HepG2 (cell line): ENCODE results near the gene JAG1. TPM values are rescaled to one million over a fixed set of nuclear protein-coding genes. Genes with fewer than 3 reads are reported as not detected.

Experiments
- CBX2 ChIP-seq, 2 experiments: fragments of 200-600 bp in 1 of 2; sonication (generic); formaldehyde crosslinking in 1 of 2; IDR thresholded peaks; 2 replicates each; pipeline versions ENCODE4 v1.7.0 to v1.8.1; 2018 to 2022; ENCODE audit warnings: low read depth in 2 of 2, low read length in 1 of 2, mild to moderate bottlenecking in 1 of 2, missing genetic modification reagents in 1 of 2
- JUND ChIP-seq: sonication (generic); formaldehyde crosslinking; IDR thresholded peaks from 2 replicates; pipeline ENCODE4 v1.8.0; 2022; ENCODE audit warnings: mild to moderate bottlenecking, missing genetic modification reagents
- KMT2B ChIP-seq: IDR thresholded peaks from 2 replicates; pipeline ENCODE4 v1.6.1; 2016; ENCODE audit warnings: missing genetic modification reagents, missing compliant biosample characterization
- NFKBIZ ChIP-seq: IDR thresholded peaks from 2 replicates; pipeline ENCODE4 v1.6.1; 2018; ENCODE audit warnings: missing genetic modification reagents, missing compliant biosample characterization
- PHF5A ChIP-seq: IDR thresholded peaks from one replicate; pipeline ENCODE4 v1.6.1; 2018; ENCODE audit warnings: low read depth, missing genetic modification reagents; ENCODE audit not compliant: unreplicated experiment
- SAP130 ChIP-seq: IDR thresholded peaks from 2 replicates; pipeline ENCODE4 v1.6.1; 2016; ENCODE audit warnings: low read depth
- ZEB1 ChIP-seq: IDR thresholded peaks from 2 replicates; pipeline ENCODE4 v1.6.1; 2012; ENCODE audit warnings: mild to moderate bottlenecking, low read depth, inconsistent platforms; ENCODE audit not compliant: insufficient replicate concordance
- ZFP1 ChIP-seq: IDR thresholded peaks from 2 replicates; pipeline ENCODE4 v1.6.1; 2016
- ZFX ChIP-seq: sonication (generic); formaldehyde crosslinking; IDR thresholded peaks from 2 replicates; pipeline ENCODE4 v1.4.0; 2020; ENCODE audit warnings: mild to moderate bottlenecking, low read depth, missing genetic modification reagents, moderate library complexity
- ZNF253 ChIP-seq: sonication (generic); formaldehyde crosslinking; IDR thresholded peaks from 2 replicates; pipeline ENCODE4 v1.8.0; 2022; ENCODE audit warnings: mild to moderate bottlenecking, missing genetic modification reagents, borderline replicate concordance
- ZNF260 ChIP-seq: sonication (generic); formaldehyde crosslinking; IDR thresholded peaks from 2 replicates; pipeline ENCODE4 v1.4.0; 2020; ENCODE audit warnings: missing genetic modification reagents, low read depth, mild to moderate bottlenecking, borderline replicate concordance
- ZNF460 ChIP-seq: sonication (generic); formaldehyde crosslinking; IDR thresholded peaks from 2 replicates; pipeline ENCODE4 v1.5.1; 2020; ENCODE audit warnings: missing genetic modification reagents, mild to moderate bottlenecking, borderline replicate concordance
- polyA plus RNA-seq, 8 experiments: library from polyadenylated mRNA; depleted of rRNA in 3 of 8; stranded (reverse) in 7 of 8; unstranded in 1 of 8; fragments of >200 nt; fragmentation: Illumina TruSeq in 4 of 8; extraction: Trizol in 4 of 8; gene quantifications; 2 replicates each; pipeline versions ENCODE4 v1.2.1 to v1.2.3, GENCODE V29; 2011 to 2016; ENCODE audit warnings: low read depth in 4 of 8, missing spikeins in 1 of 8, mixed read lengths in 1 of 8; ENCODE audit not compliant: insufficient read depth in 1 of 8
- total RNA-seq, 5 experiments: library from RNA; depleted of rRNA; stranded (reverse); fragments of >200 nt; fragmentation: Illumina TruSeq; extraction: Trizol; gene quantifications; 2 replicates each; pipeline ENCODE4 v1.2.3, GENCODE V29; 2016; ENCODE audit warnings: low read depth in 1 of 5
- TF ChIP-seq, protein P1 (sequence below): sonication (generic); formaldehyde crosslinking; conservative IDR thresholded peaks from 2 replicates; pipeline ENCODE4 v1.4.0; 2020; ENCODE audit warnings: mild to moderate bottlenecking, missing genetic modification reagents, moderate library complexity
- TF ChIP-seq, protein P2 (sequence below): sonication (generic); formaldehyde crosslinking; IDR thresholded peaks from 2 replicates; pipeline ENCODE4 v1.4.0; 2020; ENCODE audit warnings: missing genetic modification reagents
- TF ChIP-seq, protein P3 (sequence below): sonication (generic); formaldehyde crosslinking; IDR thresholded peaks from 2 replicates; pipeline ENCODE4 v1.5.0; 2020; ENCODE audit warnings: mild to moderate bottlenecking, missing genetic modification reagents, moderate library complexity
- TF ChIP-seq, protein P4 (sequence below): sonication (generic); formaldehyde crosslinking; IDR thresholded peaks from 2 replicates; pipeline ENCODE4 v1.4.0; 2020; ENCODE audit warnings: missing genetic modification reagents

JAG1 gene
- total and polyA plus RNA-seq, 2 of the 13 experiments (the other 11 are each of a cell fraction or from before 2014, with no cell fraction given): 47.1 to 56.3 TPM

DNA sequence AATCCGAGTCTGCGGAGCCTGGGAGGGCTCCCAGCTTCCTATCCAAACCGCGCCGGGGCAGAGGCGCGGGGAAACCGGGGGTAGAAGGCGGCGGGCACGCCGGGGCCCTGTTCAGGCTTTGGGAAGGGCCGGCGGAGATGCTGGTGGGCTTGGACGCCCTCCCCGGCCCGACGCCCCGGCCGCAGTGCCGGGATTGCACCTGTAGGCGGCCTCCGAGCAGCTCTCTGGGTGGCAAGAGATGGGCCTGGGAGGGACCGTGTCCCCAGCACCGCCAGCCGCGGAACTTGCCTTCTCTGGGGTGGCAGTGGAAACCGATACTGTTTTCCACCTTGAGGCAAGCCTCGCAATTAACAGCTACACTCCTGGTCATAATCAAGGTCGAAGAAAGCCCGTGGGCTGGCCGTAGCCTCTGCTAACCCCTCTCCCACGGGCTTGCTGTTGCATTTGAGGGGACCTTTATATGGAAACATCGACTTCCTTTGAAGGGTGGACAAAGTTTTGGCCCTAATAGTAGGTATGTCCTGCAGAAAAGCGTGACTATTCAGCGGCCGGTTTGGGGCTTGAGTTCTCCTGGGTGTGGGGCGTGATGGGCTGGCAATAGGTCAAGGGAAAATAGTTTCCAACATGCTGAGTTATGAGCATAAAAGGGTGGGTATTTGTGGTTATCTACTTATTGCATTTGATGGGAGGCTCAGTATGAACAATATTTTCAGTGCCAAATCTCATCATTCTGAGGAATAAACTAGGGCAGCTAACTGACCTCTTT lies 1.1 kb upstream of the JAG1 start (continued):
- TF ChIP-seq, protein P1, sequence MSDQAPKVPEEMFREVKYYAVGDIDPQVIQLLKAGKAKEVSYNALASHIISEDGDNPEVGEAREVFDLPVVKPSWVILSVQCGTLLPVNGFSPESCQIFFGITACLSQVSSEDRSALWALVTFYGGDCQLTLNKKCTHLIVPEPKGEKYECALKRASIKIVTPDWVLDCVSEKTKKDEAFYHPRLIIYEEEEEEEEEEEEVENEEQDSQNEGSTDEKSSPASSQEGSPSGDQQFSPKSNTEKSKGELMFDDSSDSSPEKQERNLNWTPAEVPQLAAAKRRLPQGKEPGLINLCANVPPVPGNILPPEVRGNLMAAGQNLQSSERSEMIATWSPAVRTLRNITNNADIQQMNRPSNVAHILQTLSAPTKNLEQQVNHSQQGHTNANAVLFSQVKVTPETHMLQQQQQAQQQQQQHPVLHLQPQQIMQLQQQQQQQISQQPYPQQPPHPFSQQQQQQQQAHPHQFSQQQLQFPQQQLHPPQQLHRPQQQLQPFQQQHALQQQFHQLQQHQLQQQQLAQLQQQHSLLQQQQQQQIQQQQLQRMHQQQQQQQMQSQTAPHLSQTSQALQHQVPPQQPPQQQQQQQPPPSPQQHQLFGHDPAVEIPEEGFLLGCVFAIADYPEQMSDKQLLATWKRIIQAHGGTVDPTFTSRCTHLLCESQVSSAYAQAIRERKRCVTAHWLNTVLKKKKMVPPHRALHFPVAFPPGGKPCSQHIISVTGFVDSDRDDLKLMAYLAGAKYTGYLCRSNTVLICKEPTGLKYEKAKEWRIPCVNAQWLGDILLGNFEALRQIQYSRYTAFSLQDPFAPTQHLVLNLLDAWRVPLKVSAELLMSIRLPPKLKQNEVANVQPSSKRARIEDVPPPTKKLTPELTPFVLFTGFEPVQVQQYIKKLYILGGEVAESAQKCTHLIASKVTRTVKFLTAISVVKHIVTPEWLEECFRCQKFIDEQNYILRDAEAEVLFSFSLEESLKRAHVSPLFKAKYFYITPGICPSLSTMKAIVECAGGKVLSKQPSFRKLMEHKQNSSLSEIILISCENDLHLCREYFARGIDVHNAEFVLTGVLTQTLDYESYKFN: 0 out of 2 replicates have a peak, but pooled peaks have one; percentile 2
- TF ChIP-seq, protein P2, sequence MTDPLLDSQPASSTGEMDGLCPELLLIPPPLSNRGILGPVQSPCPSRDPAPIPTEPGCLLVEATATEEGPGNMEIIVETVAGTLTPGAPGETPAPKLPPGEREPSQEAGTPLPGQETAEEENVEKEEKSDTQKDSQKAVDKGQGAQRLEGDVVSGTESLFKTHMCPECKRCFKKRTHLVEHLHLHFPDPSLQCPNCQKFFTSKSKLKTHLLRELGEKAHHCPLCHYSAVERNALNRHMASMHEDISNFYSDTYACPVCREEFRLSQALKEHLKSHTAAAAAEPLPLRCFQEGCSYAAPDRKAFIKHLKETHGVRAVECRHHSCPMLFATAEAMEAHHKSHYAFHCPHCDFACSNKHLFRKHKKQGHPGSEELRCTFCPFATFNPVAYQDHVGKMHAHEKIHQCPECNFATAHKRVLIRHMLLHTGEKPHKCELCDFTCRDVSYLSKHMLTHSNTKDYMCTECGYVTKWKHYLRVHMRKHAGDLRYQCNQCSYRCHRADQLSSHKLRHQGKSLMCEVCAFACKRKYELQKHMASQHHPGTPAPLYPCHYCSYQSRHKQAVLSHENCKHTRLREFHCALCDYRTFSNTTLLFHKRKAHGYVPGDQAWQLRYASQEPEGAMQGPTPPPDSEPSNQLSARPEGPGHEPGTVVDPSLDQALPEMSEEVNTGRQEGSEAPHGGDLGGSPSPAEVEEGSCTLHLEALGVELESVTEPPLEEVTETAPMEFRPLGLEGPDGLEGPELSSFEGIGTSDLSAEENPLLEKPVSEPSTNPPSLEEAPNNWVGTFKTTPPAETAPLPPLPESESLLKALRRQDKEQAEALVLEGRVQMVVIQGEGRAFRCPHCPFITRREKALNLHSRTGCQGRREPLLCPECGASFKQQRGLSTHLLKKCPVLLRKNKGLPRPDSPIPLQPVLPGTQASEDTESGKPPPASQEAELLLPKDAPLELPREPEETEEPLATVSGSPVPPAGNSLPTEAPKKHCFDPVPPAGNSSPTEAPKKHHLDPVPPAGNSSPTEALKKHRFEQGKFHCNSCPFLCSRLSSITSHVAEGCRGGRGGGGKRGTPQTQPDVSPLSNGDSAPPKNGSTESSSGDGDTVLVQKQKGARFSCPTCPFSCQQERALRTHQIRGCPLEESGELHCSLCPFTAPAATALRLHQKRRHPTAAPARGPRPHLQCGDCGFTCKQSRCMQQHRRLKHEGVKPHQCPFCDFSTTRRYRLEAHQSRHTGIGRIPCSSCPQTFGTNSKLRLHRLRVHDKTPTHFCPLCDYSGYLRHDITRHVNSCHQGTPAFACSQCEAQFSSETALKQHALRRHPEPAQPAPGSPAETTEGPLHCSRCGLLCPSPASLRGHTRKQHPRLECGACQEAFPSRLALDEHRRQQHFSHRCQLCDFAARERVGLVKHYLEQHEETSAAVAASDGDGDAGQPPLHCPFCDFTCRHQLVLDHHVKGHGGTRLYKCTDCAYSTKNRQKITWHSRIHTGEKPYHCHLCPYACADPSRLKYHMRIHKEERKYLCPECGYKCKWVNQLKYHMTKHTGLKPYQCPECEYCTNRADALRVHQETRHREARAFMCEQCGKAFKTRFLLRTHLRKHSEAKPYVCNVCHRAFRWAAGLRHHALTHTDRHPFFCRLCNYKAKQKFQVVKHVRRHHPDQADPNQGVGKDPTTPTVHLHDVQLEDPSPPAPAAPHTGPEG (CRISPR knock-in tag): no peak
- TF ChIP-seq NFKBIZ (CRISPR knock-in tag): no peak
- peak; percentile 9; the same call in 1 of the 2 replicates for TF ChIP-seq ZNF460 (CRISPR knock-in tag)
- no peak for TF ChIP-seq ZNF253 (CRISPR knock-in tag)
- TF ChIP-seq SAP130 (CRISPR knock-in tag): 0 out of 2 replicates have a peak, but pooled peaks have one; percentile 34
- TF ChIP-seq CBX2 (IDR thresholded peaks at IDR 0.05; ENCODE audit: low read depth, low read length): no peak
- no peak for TF ChIP-seq CBX2 (CRISPR knock-in tag; IDR thresholded peaks at IDR 0.05; ENCODE audit: low read depth)
- peak; percentile 73; the same call in 1 of the 2 replicates for TF ChIP-seq KMT2B
- TF ChIP-seq, protein P3, sequence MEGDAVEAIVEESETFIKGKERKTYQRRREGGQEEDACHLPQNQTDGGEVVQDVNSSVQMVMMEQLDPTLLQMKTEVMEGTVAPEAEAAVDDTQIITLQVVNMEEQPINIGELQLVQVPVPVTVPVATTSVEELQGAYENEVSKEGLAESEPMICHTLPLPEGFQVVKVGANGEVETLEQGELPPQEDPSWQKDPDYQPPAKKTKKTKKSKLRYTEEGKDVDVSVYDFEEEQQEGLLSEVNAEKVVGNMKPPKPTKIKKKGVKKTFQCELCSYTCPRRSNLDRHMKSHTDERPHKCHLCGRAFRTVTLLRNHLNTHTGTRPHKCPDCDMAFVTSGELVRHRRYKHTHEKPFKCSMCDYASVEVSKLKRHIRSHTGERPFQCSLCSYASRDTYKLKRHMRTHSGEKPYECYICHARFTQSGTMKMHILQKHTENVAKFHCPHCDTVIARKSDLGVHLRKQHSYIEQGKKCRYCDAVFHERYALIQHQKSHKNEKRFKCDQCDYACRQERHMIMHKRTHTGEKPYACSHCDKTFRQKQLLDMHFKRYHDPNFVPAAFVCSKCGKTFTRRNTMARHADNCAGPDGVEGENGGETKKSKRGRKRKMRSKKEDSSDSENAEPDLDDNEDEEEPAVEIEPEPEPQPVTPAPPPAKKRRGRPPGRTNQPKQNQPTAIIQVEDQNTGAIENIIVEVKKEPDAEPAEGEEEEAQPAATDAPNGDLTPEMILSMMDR (CRISPR knock-in tag): peak; percentile 98
- TF ChIP-seq ZFP1: peak; percentile 86
- TF ChIP-seq, protein P4, sequence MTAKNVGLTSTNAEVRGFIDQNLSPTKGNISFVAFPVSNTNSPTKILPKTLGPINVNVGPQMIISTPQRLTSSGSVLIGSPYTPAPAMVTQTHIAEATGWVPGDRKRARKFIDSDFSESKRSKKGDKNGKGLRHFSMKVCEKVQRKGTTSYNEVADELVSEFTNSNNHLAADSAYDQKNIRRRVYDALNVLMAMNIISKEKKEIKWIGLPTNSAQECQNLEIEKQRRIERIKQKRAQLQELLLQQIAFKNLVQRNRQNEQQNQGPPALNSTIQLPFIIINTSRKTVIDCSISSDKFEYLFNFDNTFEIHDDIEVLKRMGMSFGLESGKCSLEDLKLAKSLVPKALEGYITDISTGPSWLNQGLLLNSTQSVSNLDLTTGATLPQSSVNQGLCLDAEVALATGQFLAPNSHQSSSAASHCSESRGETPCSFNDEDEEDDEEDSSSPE (CRISPR knock-in tag): no peak
- peak; percentile 54 for TF ChIP-seq PHF5A (CRISPR knock-in tag)
- TF ChIP-seq ZNF260: no peak
- peak; percentile 34; the same call in 1 of the 2 replicates for TF ChIP-seq ZFX (CRISPR knock-in tag)
- TF ChIP-seq JUND (CRISPR knock-in tag): 0 out of 2 replicates have a peak, but pooled peaks have one; percentile 47
- no peak for TF ChIP-seq ZEB1
